Fibroblast of lung (primary cell): ENCODE results near the gene PACSIN2. TPM values are rescaled to one million over a fixed set of nuclear protein-coding genes. Genes with fewer than 3 reads are reported as not detected.

Experiments
- DNase-seq, 2 donors: peaks; one replicate each; pipeline versions ENCODE4 v3.0.0 to v3.0.0-alpha.2; 2010; ENCODE audit warnings: low read depth in 2 of 2
- H2AFZ ChIP-seq: 2 replicates; pipeline ENCODE4 v1.5.1; 2012; ENCODE audit warnings: low read length, control low read depth, inconsistent platforms
- H3K27ac ChIP-seq: 2 replicates; pipeline ENCODE4 v1.5.1; 2011; ENCODE audit warnings: low read length, control low read depth; ENCODE audit not compliant: insufficient read depth
- H3K27me3 ChIP-seq: 2 replicates; pipeline ENCODE4 v1.5.1; 2011; ENCODE audit warnings: mild to moderate bottlenecking, low read length; ENCODE audit not compliant: control insufficient read depth, insufficient read depth
- H3K36me3 ChIP-seq: 2 replicates; pipeline ENCODE4 v1.5.1; 2011; ENCODE audit warnings: low read length; ENCODE audit not compliant: control insufficient read depth, insufficient read depth
- H3K4me1 ChIP-seq: 2 replicates; pipeline ENCODE4 v1.5.1; 2011; ENCODE audit warnings: low read length; ENCODE audit not compliant: control insufficient read depth, insufficient read depth; ENCODE audit errors: extremely low read depth
- H3K4me2 ChIP-seq: 2 replicates; pipeline ENCODE4 v1.5.1; 2011; ENCODE audit warnings: low read length, control low read depth; ENCODE audit not compliant: insufficient read depth; ENCODE audit errors: extremely low read depth
- H3K4me3 ChIP-seq, 4 experiments: fragments of 200-600 bp in 1 of 4; sonication (generic) in 1 of 4; replicated peaks in 1 of 4; 2 replicates each; pipeline ENCODE4 v1.5.1; 2011 to 2016; ENCODE audit warnings: low read length in 4 of 4, low read depth in 3 of 4, mild to moderate bottlenecking in 3 of 4, control low read depth in 2 of 4, inconsistent platforms in 1 of 4, mixed read lengths in 1 of 4; ENCODE audit not compliant: insufficient read depth in 1 of 4; ENCODE audit errors: control extremely low read depth in 1 of 4
- H3K79me2 ChIP-seq: 2 replicates; pipeline ENCODE4 v1.5.1; 2012; ENCODE audit warnings: mild to moderate bottlenecking, low read length, inconsistent platforms; ENCODE audit not compliant: control insufficient read depth, insufficient read depth
- H3K9ac ChIP-seq: 2 replicates; pipeline ENCODE4 v1.5.1; 2011; ENCODE audit warnings: mild to moderate bottlenecking, low read length, control low read depth; ENCODE audit not compliant: insufficient read depth
- H3K9me3 ChIP-seq: 2 replicates; pipeline ENCODE4 v1.5.1; 2012; ENCODE audit warnings: low read depth, low read length; ENCODE audit not compliant: control insufficient read depth, insufficient read depth
- H4K20me1 ChIP-seq: 2 replicates; pipeline ENCODE4 v1.5.1; 2011; ENCODE audit warnings: low read length; ENCODE audit not compliant: control insufficient read depth, insufficient read depth; ENCODE audit errors: extremely low read depth
- EZH2 ChIP-seq: IDR thresholded peaks from 2 replicates; pipeline ENCODE4 v1.5.1; 2012; ENCODE audit warnings: low read length, control low read depth, mild to moderate bottlenecking; ENCODE audit errors: missing control alignments
- polyA plus RNA-seq, 2 donors: library from polyadenylated mRNA; depleted of rRNA in 1 of 2; stranded (reverse) in 1 of 2; unstranded in 1 of 2; fragments of >200 nt; gene quantifications; 2 replicates each; pipeline ENCODE4 v1.2.1, GENCODE V29; 2011 to 2012; ENCODE audit warnings: missing spikeins in 1 of 2
- total RNA-seq: library from RNA; depleted of rRNA; stranded (reverse); fragments of >200 nt; gene quantifications from 2 replicates; pipeline ENCODE4 v1.2.1, GENCODE V29; 2014
- TF ChIP-seq, protein P1 (sequence below), 2 donors: IDR thresholded peaks in 1 of 2; conservative IDR thresholded peaks in 1 of 2; 1 replicate in 1 of 2; 2 replicates in 1 of 2; pipeline ENCODE4 v1.5.1; 2011 to 2012; ENCODE audit warnings: low read length in 2 of 2, control low read depth in 1 of 2, inconsistent platforms in 1 of 2, low read depth in 1 of 2, mild to moderate bottlenecking in 1 of 2

PACSIN2 gene
- total and polyA plus RNA-seq, 2 donors (not counting 1 experiment from before 2014, with no cell fraction given) = 30.1 to 41.4 TPM

- Histone ChIP-seq H3K9me3 (no peaks in the 10 kb centered on the region), H3K27me3 (no peaks in the 10 kb centered on the region), H3K4me1 (no peaks in the 10 kb centered on the region), H3K4me3 (no peak overlapping the region), H3K36me3 (peaks cover 1% of the 10 kb centered on the region), H3K9ac (no peak overlapping the region), H4K20me1 (peaks cover 4% of the 10 kb centered on the region), H3K27ac (peak overlapping the region; percentile 16), H3K4me2 (peak overlapping the region; percentile 5), H3K79me2 (peaks cover 49% of the 10 kb centered on the region), H2AFZ (no peak overlapping the region)
- TF ChIP-seq, protein P1, sequence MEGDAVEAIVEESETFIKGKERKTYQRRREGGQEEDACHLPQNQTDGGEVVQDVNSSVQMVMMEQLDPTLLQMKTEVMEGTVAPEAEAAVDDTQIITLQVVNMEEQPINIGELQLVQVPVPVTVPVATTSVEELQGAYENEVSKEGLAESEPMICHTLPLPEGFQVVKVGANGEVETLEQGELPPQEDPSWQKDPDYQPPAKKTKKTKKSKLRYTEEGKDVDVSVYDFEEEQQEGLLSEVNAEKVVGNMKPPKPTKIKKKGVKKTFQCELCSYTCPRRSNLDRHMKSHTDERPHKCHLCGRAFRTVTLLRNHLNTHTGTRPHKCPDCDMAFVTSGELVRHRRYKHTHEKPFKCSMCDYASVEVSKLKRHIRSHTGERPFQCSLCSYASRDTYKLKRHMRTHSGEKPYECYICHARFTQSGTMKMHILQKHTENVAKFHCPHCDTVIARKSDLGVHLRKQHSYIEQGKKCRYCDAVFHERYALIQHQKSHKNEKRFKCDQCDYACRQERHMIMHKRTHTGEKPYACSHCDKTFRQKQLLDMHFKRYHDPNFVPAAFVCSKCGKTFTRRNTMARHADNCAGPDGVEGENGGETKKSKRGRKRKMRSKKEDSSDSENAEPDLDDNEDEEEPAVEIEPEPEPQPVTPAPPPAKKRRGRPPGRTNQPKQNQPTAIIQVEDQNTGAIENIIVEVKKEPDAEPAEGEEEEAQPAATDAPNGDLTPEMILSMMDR (conservative IDR thresholded peaks at IDR 0.05 in 1 of 2, IDR thresholded peaks at IDR 0.05 in 1 of 2; ENCODE audit: low read depth in 1 of 2, low read length in 2 of 2) = no peak
- no peak for TF ChIP-seq EZH2
- no peak for DNase-seq
Observed at GRCh38 chr22:42848941-42849550, 165.9 kb downstream of the PACSIN2 start.

- Histone ChIP-seq H3K79me2 (peaks cover 37% of the 10 kb centered on the region), H3K36me3 (peaks cover 1% of the 10 kb centered on the region), H2AFZ (no peak overlapping the region), H3K27me3 (no peaks in the 10 kb centered on the region), H3K27ac (no peak overlapping the region), H4K20me1 (peaks cover 4% of the 10 kb centered on the region), H3K9me3 (no peaks in the 10 kb centered on the region), H3K4me3 (no peak overlapping the region), H3K9ac (no peak overlapping the region), H3K4me2 (no peak overlapping the region), H3K4me1 (no peaks in the 10 kb centered on the region)
- DNase-seq = no peak
- no peak for TF ChIP-seq EZH2
- TF ChIP-seq, protein P1 (conservative IDR thresholded peaks at IDR 0.05 in 1 of 2, IDR thresholded peaks at IDR 0.05 in 1 of 2; ENCODE audit: low read depth in 1 of 2, low read length in 2 of 2) = no peak
Observed at GRCh38 chr22:42847110-42847509, 167.8 kb downstream of the PACSIN2 start.

- H3K27me3 ChIP-seq = no peaks in the 10 kb centered on the region
- no peak overlapping the region for H3K9ac ChIP-seq
- H3K27ac ChIP-seq = no peak overlapping the region
- no peak overlapping the region for H3K4me2 ChIP-seq
- TF ChIP-seq, protein P1 (conservative IDR thresholded peaks at IDR 0.05 in 1 of 2, IDR thresholded peaks at IDR 0.05 in 1 of 2; ENCODE audit: low read depth in 1 of 2, low read length in 2 of 2) = no peak
- TF ChIP-seq EZH2 = no peak
- no peak overlapping the region for H2AFZ ChIP-seq
- H3K79me2 ChIP-seq = peaks cover 24% of the 10 kb centered on the region
- no peaks in the 10 kb centered on the region for H3K9me3 ChIP-seq
- peaks cover 2% of the 10 kb centered on the region for H4K20me1 ChIP-seq
- peak in 1 of 2 donors; percentile 46 for DNase-seq
- H3K4me1 ChIP-seq = peaks cover 2% of the 10 kb centered on the region
- peaks cover 1% of the 10 kb centered on the region for H3K36me3 ChIP-seq
- H3K4me3 ChIP-seq = no peak overlapping the region
Observed at GRCh38 chr22:42844756-42845155, 170.2 kb downstream of the PACSIN2 start.
